GM19463 (cell line): ENCODE measurements around the gene MED23.
A peak's percentile ranks its signal among the peaks of the same experiment; 100 is the strongest.
"Not testable (repeated sequence)": the region's sequence is repeated elsewhere in the genome, so short reads cannot be mapped to it uniquely, and the experiment has no call there.

Experiments
- ATAC-seq: cut with Tn5 transposase; IDR thresholded peaks from one replicate; pipeline ENCODE4 v1.9.1; 2021; ENCODE audit warnings: mild to moderate bottlenecking, moderate library complexity; ENCODE audit not compliant: unreplicated experiment

MED23 gene

GRCh38 chr6:131574686-131575085 is 53.4 kb downstream of the MED23 start:
- ATAC-seq, result no peak

- ATAC-seq, result no peak
Observed at GRCh38 chr6:131574133-131574532, 53.9 kb downstream of the MED23 start.

- ATAC-seq, result no peak
Observed at GRCh38 chr6:131572686-131573415, 55.2 kb downstream of the MED23 start, which contains the start of gene ARG1. Gene ARG1 (plus strand): TSS chr6:131573226. CDS start chr6:131573283, 57 bp downstream.

- ATAC-seq, result no peak
Observed at GRCh38 chr6:131568726-131569125, 59.3 kb downstream of the MED23 start.

- no peak for ATAC-seq
Observed at GRCh38 chr6:131565056-131565455, 63.0 kb downstream of the MED23 start.

GRCh38 chr6:131561925-131562707 is 65.9 kb downstream of the MED23 start:
- ATAC-seq, result no peak

- no peak for ATAC-seq
Observed at GRCh38 chr6:131558922-131559321, 69.1 kb downstream of the MED23 start.

GRCh38 chr6:131555992-131556391 is 72.0 kb downstream of the MED23 start:
- no peak for ATAC-seq

- no peak for ATAC-seq
Observed at GRCh38 chr6:131552572-131552971, 75.5 kb downstream of the MED23 start.

- ATAC-seq, result no peak
Observed at GRCh38 chr6:131551902-131552301, 76.1 kb downstream of the MED23 start.

GRCh38 chr6:131549811-131550210 is 78.2 kb downstream of the MED23 start:
- no peak for ATAC-seq

- no peak for ATAC-seq
Observed at GRCh38 chr6:131548441-131548840, 79.6 kb downstream of the MED23 start.

- ATAC-seq, result no peak
Observed at GRCh38 chr6:131547488-131547887, 80.6 kb downstream of the MED23 start.

- ATAC-seq, result no peak
Observed at GRCh38 chr6:131545317-131545716, 82.7 kb downstream of the MED23 start.

GRCh38 chr6:131538615-131539014 is 89.4 kb downstream of the MED23 start:
- ATAC-seq, result not testable (repeated sequence)

GRCh38 chr6:131532580-131533039 is 95.4 kb downstream of the MED23 start:
- peak; percentile 96 for ATAC-seq

- not testable (repeated sequence) for ATAC-seq
Observed at GRCh38 chr6:131531681-131532080, 96.4 kb downstream of the MED23 start.

- ATAC-seq, result not testable (repeated sequence)
Observed at GRCh38 chr6:131530936-131531335, 97.1 kb downstream of the MED23 start.

GRCh38 chr6:131524695-131525336 is 103.2 kb downstream of the MED23 start:
- ATAC-seq, result no peak

- no peak for ATAC-seq
Observed at GRCh38 chr6:131523988-131524673, 103.9 kb downstream of the MED23 start.
